Measurements from ENCODE around the gene OR7A10.

DNA sequence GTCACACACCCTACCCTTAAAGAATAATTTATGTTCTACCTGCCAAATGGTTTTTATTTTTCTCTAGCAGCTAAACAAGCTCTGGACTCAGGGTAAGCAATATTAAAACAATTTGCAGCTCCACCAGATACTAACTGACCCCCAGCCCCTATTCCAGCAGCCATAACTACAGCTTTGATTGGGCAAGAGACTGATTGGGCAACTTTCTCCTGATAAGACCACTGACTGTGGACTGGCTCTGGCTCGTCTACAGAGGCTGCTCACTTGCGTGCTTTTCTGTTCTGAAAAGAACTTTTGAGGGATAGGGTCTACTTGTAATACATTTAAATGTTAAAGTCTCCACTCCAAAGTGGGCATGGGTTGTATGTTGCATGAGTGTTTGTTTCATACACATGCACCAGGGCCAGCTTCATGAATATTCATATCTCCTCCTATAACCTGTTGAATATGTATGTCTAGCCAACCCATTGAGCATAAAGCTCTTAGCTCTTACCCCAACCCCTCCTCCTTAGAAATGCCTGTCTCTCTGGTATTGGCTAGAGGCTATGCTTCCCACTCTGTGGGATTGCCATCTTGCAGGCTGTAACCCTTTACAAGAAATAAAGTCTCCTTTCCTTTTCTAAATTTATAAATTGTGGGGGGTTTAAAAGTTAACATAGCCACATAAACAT lies 33.6 kb downstream of the OR7A10 start:
- TF ChIP-seq CTCF (IDR thresholded peaks at IDR 0.05; ENCODE audit: borderline replicate concordance, extremely low read depth, low read length, poor library complexity, severe bottlenecking) (no peak), EZH2 (IDR thresholded peaks at IDR 0.05; ENCODE audit: borderline replicate concordance, low read depth, low read length, severe bottlenecking) (no peak)

All from DND-41 (cell line).